GM19467 (cell line): ENCODE results near the gene VPS13C.
"Not testable (repeated sequence)": the region's sequence is repeated elsewhere in the genome, so short reads cannot be mapped to it uniquely, and the experiment has no call there.

Experiments used
- ATAC-seq: cut with Tn5 transposase; IDR thresholded peaks from one replicate; pipeline ENCODE4 v1.9.1; 2021; ENCODE audit warnings: mild to moderate bottlenecking, moderate library complexity; ENCODE audit not compliant: unreplicated experiment

The VPS13C gene

GRCh38 chr15:62071711-62072308 is 11.6 kb upstream of the VPS13C start:
- no peak for ATAC-seq

- no peak for ATAC-seq
Observed at GRCh38 chr15:62069551-62069950, 9.3 kb upstream of the VPS13C start.

DNA sequence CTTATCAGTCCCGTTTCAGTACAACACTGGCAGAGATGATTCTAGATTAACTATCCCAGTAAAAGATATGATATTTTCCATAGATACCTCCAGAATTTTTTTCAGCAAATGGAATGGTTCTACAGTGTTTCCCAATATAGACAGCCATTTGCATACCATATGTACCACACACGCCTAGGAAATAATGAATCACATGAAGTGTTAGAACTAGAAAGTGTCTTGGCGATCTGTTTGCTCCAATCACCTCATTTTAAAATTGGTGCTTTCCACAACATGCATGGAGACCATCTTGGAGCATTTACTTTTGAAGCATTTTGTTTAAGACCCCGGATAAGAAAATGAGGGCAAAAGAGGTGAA is 8.5 kb upstream of the VPS13C start:
- no peak for ATAC-seq

DNA sequence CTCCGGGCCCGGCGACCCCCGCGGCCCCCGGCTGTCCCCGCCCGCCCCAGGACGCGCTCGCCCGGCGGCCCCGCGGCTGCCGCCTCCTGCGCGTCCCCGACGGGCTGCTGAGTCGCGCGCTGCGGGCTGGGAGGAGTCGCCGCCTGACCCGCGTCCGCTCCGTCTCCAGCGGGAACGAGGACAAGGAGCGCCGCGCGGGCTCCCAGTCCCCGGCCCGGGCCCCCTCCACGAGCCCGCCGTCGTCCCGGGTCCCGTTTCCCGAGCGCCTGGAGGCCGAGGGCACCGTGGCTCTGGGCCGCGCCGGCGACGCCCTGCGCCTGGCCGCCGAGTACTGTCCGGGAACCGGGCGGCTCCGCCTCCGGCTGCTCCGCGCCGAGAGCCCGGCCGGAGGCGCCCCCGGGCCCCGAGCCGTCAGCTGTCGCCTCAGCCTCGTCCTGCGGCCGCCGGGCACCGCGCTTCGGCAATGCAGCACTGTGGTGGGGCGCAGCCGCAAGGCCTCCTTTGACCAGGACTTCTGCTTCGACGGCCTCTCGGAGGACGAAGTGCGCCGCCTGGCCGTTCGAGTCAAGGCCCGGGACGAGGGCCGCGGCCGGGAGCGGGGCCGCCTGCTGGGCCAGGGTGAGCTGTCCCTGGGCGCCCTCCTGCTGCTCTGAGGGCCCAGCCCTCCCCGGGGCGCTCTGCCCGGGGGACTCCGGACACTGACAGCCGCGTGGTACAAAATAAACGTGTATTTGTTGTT is 8.0 kb upstream of the VPS13C start:
- ATAC-seq: no peak

- no peak for ATAC-seq
Observed at GRCh38 chr15:62067448-62068044, 7.3 kb upstream of the VPS13C start.

DNA sequence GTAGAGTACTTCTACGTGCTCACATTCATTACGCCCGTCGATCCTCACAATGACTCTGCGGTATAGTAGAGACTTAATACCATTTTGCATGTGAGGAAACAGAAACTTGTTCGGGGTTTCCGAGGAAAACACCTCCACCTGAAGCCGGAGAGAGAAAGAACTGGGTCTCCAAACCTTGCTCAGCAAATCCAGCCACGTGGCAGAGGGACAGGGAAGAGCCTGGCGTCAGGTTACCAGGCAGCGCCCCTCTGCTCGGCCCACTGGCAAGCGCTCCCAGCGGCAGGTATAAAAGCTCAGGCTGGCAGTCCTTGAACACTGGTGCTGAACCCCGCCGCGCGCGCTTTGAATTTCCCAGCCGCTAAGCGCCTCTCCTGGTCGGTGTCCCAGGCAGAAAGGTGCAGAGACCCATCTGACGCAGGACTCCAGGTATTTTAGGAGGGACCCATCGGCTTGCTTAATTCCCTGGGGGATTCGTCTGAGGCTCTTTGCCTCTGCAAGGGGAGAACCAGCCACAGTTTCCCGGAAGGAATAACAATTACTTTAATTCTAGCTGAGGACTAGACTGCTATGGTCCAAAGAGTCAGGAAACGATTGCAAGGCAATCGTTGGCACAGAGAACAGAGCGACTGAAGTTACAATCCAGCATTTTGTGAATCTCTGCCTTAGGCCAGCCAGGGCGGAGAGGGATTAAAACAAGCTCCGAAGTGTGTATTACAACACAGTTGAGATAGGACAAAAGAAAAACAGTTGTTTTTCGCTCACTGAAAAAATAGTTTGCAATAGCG is 6.6 kb upstream of the VPS13C start, which contains the start of gene C2CD4A:
C2CD4A (plus strand) TSS at position 315 of the 785 bp plus-strand sequence. CDS start 637 bp downstream, outside the sequence.
- ATAC-seq: no peak

- ATAC-seq: no peak
Observed at GRCh38 chr15:62063825-62064635, 3.8 kb upstream of the VPS13C start.

DNA sequence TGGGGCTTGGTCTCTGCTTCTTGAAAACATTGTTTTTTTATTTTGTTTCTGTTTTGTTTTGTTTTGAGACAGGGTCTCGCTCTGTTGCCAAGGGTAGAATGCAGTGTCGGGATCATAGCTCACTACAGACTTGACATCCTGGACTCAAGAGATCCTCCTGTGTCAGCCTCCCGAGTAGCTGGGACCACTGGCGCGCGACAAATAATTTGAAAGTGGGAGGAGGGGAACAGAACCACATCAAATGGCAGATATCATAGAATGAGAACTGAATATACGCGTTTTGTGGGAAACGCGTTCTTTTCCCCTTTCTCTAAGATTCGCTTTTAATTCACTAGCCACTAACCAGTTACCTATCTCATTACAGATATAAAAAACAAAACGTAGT is 641 bp upstream of the VPS13C start:
- ATAC-seq: no peak

DNA sequence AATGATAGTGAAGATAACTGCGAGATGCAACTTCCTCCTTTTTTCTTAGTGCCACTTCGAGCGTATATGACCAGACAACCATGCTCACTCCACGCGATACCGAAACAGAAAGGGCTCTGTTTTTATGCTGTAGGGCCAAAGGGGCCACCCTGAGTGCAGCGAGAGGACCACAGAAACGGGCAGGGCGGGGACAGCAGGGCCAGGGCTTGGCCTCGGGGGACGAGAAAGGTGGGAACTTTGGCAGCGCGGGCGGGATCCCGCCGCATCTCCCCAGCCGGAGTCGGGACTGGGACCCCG is 483 bp downstream of the VPS13C start:
- ATAC-seq: peak; percentile 63

GRCh38 chr15:62059108-62059815 is 985 bp downstream of the VPS13C start:
- no peak for ATAC-seq

DNA sequence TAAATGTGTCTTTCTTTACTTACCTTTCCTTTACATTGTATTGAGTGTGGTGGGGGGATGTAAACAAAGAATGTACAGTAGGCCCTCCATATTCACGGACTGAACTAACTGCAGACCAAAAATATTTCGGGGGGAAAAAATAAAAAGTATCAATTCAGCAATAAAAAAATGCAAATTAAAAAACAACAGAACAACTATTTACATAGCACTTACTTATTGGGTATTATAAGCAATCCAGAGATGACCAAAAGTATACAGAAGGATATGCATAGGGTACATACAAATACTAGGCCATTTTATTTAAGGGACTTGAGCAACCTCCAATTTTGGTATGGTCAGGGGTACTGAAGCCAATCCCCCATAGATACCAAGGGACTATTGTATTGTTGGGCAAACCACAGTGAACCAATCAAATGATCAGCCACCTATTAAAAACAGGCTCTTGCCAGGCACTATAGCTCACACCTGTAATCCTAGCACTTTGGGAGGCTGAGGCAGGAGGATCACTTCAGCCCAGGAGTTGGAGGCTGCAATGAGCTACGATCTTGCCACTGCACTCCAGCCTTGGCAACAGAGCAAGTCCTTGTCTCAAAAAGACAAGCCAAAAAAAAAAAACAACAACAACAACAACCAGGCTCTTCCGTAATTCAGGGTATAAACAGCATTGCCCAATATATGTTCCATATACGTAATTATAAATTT is 1.8 kb downstream of the VPS13C start:
- ATAC-seq: no peak

GRCh38 chr15:62057341-62057980 is 2.8 kb downstream of the VPS13C start:
- no peak for ATAC-seq

DNA sequence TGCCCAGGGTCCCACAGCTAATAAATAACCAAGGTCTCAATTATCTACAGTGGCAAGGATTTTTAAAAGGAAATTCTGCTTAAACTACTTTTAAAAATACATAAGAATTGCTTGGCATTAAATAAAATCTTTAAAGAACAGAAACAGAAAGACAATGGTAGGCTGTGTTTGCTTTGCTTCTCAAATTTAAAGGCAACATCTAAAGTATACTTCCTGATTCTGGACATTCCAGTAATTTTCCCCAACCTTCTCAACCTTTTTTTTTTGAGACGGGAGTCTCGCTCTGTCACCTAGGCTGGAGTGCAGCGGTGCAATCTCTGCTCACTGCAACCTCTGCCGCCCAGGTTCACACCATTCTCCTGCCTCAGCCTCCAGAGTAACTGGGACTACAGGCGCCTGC is 5.3 kb downstream of the VPS13C start:
- ATAC-seq: no peak

DNA sequence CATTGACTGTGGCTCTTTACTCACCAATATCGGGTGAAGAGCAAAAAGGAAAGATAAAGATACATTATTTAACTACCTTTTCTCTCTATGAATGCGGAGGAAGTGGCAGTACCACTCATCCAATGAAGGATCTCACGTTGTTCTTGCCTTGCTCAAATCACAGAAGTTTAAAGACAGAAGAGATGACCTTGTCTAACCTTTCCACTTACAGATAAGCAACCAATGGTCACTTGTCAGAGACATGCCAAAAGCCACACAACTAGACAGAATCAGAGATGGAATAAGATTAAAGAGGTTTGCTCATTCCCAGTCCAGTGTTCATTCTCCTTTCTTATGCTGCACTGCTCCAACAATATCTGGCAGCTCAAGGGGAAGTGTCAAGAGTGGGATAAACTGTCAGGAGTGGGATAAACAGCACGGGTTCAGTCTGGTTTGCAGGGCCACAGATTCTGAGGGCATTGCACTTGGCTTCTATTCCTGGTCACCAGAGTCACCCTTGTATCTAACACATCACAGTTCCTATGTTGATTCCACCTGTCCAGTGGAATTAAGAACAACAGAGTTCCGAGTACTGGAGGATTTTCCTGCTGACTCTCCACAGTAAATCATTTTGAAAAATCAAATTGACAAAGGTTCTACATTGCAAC is 6.7 kb downstream of the VPS13C start:
- ATAC-seq: no peak

DNA sequence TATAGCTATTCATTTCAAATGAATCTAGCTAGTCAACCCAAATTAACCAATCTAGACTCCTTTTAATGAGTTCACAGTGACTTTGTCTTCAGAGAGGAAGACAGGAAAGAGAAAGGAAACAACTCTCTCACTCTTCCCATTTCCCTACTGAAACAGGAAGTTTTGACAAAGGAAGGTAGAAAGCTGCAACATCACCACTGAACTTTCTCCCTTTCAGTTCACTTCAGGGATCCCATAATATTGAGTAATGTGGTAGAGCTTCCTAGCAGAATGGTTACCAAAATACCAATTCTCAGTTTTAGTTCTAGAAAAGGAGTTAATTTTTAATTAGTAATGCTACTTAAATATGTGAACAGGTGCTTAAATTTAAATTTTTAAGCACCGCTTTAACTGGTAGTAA is 7.5 kb downstream of the VPS13C start:
- no peak for ATAC-seq

GRCh38 chr15:62051166-62051565 is 9.1 kb downstream of the VPS13C start:
- no peak for ATAC-seq

GRCh38 chr15:62050115-62050514 is 10.1 kb downstream of the VPS13C start:
- ATAC-seq: no peak

DNA sequence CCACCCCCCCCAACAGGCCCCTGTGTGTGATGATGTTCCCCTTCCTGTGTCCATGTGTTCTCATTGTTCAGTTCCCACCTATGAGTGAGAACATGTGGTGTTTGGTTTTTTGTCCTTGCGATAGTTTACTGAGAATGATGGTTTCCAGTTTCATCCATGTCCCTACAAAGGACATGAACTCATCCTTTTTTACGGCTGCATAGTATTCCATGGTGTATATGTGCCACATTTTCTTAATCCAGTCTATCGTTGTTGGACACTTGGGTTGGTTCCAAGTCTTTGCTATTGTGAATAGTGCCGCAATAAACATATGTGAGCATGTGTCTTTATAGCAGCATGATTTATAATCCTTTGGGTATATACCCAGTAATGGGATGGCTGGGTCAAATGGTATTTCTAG is 12.0 kb downstream of the VPS13C start:
- not testable (repeated sequence) for ATAC-seq
